Adrenal gland (tissue), 12 donors: Measurements from ENCODE around the gene AP1S3. TPM values are rescaled to one million over a fixed set of nuclear protein-coding genes. Genes with fewer than 3 reads are reported as not detected.

Experiments used
- DNase-seq, 7 donors: peaks; one replicate each; pipeline ENCODE4 v3.0.0-alpha.2; 2019 to 2020
- H3K27ac ChIP-seq, 5 donors: fragments of 200-600 bp; sonication (generic) in 4 of 5; 1 replicate in 3 of 5; 2 replicates in 2 of 5; pipeline versions ENCODE4 v1.5.1 to v1.8.0; 2016 to 2020; ENCODE audit warnings: mild to moderate bottlenecking in 1 of 5
- H3K27me3 ChIP-seq: fragments of 200-600 bp; 2 replicates; pipeline ENCODE4 v1.8.0; 2021
- H3K36me3 ChIP-seq, 2 donors: fragments of 200-600 bp; replicated peaks in 1 of 2; 1 replicate in 1 of 2; 2 replicates in 1 of 2; pipeline versions ENCODE4 v1.5.1 to v1.8.0; 2018 to 2022
- H3K4me1 ChIP-seq, 2 donors: fragments of 200-600 bp; replicated peaks in 1 of 2; 1 replicate in 1 of 2; 2 replicates in 1 of 2; pipeline versions ENCODE4 v1.5.1 to v1.8.0; 2018 to 2021
- H3K4me3 ChIP-seq, 4 donors: fragments of 200-600 bp; sonication (generic) in 3 of 4; one replicate each; pipeline ENCODE4 v1.5.1; 2016 to 2018
- H3K9me3 ChIP-seq, 3 donors: fragments of 200-600 bp; sonication (generic) in 1 of 3; replicated peaks in 1 of 3; 1 replicate in 2 of 3; 2 replicates in 1 of 3; pipeline versions ENCODE4 v1.5.1 to v1.8.0; 2016 to 2021
- CTCF ChIP-seq, 6 experiments: fragments of 450-650 bp in 4 of 6; fragments of 200-600 bp in 2 of 6; sonication (generic) in 1 of 6; IDR thresholded peaks; 1 replicate in 5 of 6; 2 replicates in 1 of 6; pipeline versions ENCODE4 v1.5.1 to v1.8.0; 2016 to 2021; ENCODE audit warnings: antibody characterized with exemption in 6 of 6, mild to moderate bottlenecking in 2 of 6, moderate library complexity in 1 of 6
- POLR2A ChIP-seq, 2 donors: fragments of 450-650 bp; IDR thresholded peaks; one replicate each; pipeline ENCODE4 v1.6.1; 2017; ENCODE audit warnings: antibody characterized with exemption in 2 of 2, mild to moderate bottlenecking in 2 of 2, moderate library complexity in 1 of 2
- WGBS, 4 donors: extraction: QIAGEN DNeasy Blood & Tissue Kit in 2 of 4; methylation state at CpG; one replicate each; pipeline versions ENCODE4 v1.1.5 to v1.1.7; 2013 to 2017; 5-methylcytosine and 5-hydroxymethylcytosine counted together
- intact Hi-C, 2 donors: fragments of 100-400 bp; cut with DNase I; formaldehyde crosslinking; loops; one replicate each; pipeline versions ENCODE4 v1.14.1 to v1.15.0; 2022 to 2023
- polyA plus RNA-seq, 3 donors: library from polyadenylated mRNA; stranded (reverse); fragments of 200-250 nt in 2 of 3; fragments of 350-450 nt in 1 of 3; fragmentation: Illumina TruSeq in 1 of 3; extraction: RNeasy Lipid Tissue Mini Kit (QIAGEN cat#74804) in 1 of 3; gene quantifications; one replicate each; pipeline ENCODE4 v1.2.3, GENCODE V29; 2013 to 2014
- total RNA-seq, 9 donors: library from RNA; depleted of rRNA in 4 of 9; stranded (reverse); fragments of >200 nt in 4 of 9; fragments of 120-200 nt in 1 of 9; fragmentation: NEBNext Ultra II Directional in 1 of 9; extraction: Animal tissue kit (Norgen Biotek cat#: 25700) in 1 of 9; gene quantifications; one replicate each; pipeline versions ENCODE4 v1.1.0 to v1.2.4, GENCODE V29; 2013 to 2023
- donor health status: healthy with polysubstance abuse.
- donor health status: Bipolar disorder and iron deficiency.
- donor health status: DM: yes; HTN: yes; CAD: no.
- donor health status: DM: no; HTN: no; CAD: no.
- donor health status: DM: no; HTN: no; CAD: no.
- donor health status: DM: yes; HTN: yes; CAD: no.

AP1S3 gene
- total and polyA plus RNA-seq, 12 donors: 0.24 to 7.3 (median 1.3) TPM

- H3K27ac ChIP-seq: no peak overlapping the region
- no peak overlapping the region for H3K4me3 ChIP-seq
- no peaks in the 10 kb centered on the region for H3K4me1 ChIP-seq
- H3K36me3 ChIP-seq: no peaks in the 10 kb centered on the region
- no peak for DNase-seq
- no peak for TF ChIP-seq POLR2A (IDR thresholded peaks at IDR 0.05)
- no peak for TF ChIP-seq CTCF (IDR thresholded peaks at IDR 0.05)
- H3K9me3 ChIP-seq: no peaks in the 10 kb centered on the region
- H3K27me3 ChIP-seq: no peaks in the 10 kb centered on the region
- WGBS, 4 donors: 92 to 99% (median 96%) methylated on average over 4 of the region's 4 CpGs
- intact Hi-C loops: no loop called here
Measured at GRCh38 chr2:223800908-223801307, 36.5 kb downstream of the AP1S3 start.

DNA sequence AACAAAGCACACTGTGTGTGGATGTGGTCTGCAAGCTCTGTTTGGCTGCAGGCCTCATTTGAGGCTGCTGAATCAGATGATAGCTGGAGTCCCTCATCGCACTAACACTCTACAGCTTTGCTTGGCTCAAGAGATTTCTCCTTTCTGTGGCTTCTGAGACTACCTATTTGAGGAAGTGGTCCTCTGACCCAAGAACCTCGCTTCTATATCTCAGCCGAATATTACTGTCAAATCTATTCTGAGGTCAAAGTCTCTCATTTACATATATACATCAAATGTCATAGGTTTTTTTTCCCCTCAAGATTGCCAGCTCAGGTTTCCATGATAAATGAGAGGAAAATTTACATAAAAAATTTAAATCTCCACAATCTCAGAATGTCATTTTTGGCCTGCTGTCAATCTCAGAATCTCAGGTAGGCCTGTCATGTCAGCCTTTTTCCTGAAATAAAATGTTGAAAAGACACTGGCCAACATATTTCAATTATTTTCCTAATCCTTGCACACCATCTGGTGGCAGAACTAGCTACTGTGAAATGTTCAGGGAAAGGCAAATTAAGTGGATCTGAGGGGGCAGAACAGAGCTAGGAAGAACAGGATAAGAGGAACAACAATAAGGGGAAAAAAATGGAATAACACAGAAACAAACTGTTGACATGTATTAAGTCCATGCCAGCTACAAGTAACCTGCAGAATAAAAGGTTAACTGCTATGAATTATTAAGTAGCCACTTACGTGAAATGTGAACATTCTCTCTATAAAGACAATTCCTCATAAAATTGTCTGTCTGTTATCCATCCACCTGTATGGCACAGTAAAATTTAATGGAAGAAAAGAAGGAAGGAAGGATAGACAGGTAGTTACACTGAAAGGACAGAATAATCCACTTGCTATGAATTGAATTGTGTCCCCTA is 39.3 kb downstream of the AP1S3 start:
- Histone ChIP-seq H3K4me1 (no peaks in the 10 kb centered on the region), H3K27ac (no peak overlapping the region), H3K9me3 (no peaks in the 10 kb centered on the region), H3K36me3 (no peaks in the 10 kb centered on the region), H3K27me3 (no peaks in the 10 kb centered on the region), H3K4me3 (no peak overlapping the region)
- peak in 2 of 7 donors; percentile 14 to 18 for DNase-seq
- WGBS, 4 donors: 70 to 80% (median 73%) methylated on average over 4 of the region's 4 CpGs
- intact Hi-C loops: loop anchor here in 1 of 2 donors (10.0 kb wide), 2 partner anchors 103 to 823 kb away; no protein-coding TSS in a partner anchor
- TF ChIP-seq POLR2A (IDR thresholded peaks at IDR 0.05) (no peak), CTCF (IDR thresholded peaks at IDR 0.05) (peak in 5 of 6 experiments; percentile 58 to 79 (median 71))

- H3K36me3 ChIP-seq: no peaks in the 10 kb centered on the region
- TF ChIP-seq POLR2A (IDR thresholded peaks at IDR 0.05): no peak
- no peak for TF ChIP-seq CTCF (IDR thresholded peaks at IDR 0.05)
- no peak overlapping the region for H3K27ac ChIP-seq
- no peak overlapping the region for H3K4me3 ChIP-seq
- H3K4me1 ChIP-seq: no peaks in the 10 kb centered on the region
- no peaks in the 10 kb centered on the region for H3K27me3 ChIP-seq
- DNase-seq: no peak
- H3K9me3 ChIP-seq: no peaks in the 10 kb centered on the region
- 81 to 89% (median 87%) methylated on average over 5 of the region's 5 CpGs for WGBS, 4 donors
- intact Hi-C loops: loop anchor here in 1 of 2 donors (10.0 kb wide), 2 partner anchors 102 to 822 kb away; no protein-coding TSS in a partner anchor
Measured at GRCh38 chr2:223797037-223797436, 40.3 kb downstream of the AP1S3 start.

DNA sequence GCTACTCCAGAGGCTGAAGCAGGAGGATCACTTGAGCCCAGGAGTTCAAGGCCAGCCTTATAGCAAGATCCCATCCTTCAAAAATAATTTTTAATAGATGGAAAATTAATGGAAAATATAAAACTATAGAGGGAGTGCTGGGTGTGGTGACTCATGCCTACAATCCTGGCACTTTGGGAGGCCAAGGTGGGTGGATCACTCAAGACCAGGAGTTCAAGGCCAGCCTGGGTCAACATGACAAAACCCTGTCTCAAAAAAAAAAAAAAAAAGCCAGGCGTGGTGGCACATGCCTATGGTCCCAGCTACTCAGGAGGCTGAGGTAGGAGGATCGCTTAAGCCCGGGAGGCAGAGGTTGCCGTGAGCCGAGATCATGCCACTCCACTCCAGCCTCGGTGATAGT is 48.0 kb downstream of the AP1S3 start:
- H3K27ac ChIP-seq: no peak overlapping the region
- DNase-seq: peak in 1 of 7 donors; percentile 2
- H3K36me3 ChIP-seq: no peaks in the 10 kb centered on the region
- intact Hi-C loops: no loop called here
- no peaks in the 10 kb centered on the region for H3K4me1 ChIP-seq
- WGBS, 4 donors: 93 to 97% (median 96%) methylated on average over 6 of the region's 6 CpGs
- no peaks in the 10 kb centered on the region for H3K9me3 ChIP-seq
- H3K4me3 ChIP-seq: no peak overlapping the region
- H3K27me3 ChIP-seq: no peaks in the 10 kb centered on the region
- TF ChIP-seq POLR2A (IDR thresholded peaks at IDR 0.05) (no peak), CTCF (IDR thresholded peaks at IDR 0.05) (no peak)
